ENCODE results near the gene PRAC2. TPM values are rescaled to one million over a fixed set of nuclear protein-coding genes. Genes with fewer than 3 reads are reported as not detected.

PRAC2 gene
- total and polyA plus RNA-seq, 4 donors: not detected

DNA sequence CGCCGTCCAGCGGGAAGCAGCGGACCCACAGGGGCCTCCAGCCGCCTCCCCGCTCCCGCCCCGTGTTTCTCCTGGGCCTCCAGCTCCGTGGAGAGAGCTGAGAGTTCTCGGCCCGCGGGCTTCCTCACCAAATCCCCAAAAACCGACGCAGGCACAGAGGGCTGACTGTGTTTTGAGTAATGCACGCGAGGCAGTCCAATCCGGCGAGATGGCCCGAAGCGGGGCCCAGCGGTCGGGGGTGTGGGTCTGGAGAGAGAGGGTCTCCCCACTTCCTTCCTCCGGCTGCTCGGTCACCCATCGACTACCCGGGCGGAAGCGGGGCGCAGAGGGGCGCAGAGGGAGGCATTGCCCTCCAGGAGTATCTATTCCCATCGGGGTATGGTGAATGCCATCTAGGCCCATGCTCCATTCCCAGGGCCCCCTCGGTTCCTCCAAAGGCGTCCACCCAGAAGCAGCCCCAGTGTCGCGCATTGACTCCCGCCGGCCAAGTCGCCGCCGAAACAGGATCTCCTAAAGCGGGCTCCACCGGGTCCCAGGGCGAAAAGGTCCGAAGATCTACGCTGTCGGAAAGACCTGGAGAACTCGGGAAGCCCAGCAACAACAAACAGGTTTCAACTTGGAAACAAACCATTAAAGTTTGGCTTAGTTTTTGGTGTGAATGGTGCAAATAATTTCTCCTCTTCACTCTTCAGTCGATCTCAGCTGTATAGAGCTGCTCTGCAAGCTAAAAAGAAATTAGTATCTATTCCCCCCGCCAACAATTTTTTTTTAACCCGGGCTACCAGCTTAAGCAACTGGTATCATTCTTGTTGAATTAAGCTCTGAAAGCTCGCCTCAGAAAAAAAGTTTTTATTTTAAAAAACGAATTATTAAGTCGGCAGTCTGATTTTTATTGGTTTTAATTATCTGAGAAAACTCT is 24.7 kb downstream of the PRAC2 start:
- Histone ChIP-seq H3K36me3 (ENCODE audit: control insufficient read depth, insufficient read depth, low read length) (no peaks in the 10 kb centered on the region), H3K27me3 (ENCODE audit: control insufficient read depth, insufficient read depth, low read length) (peaks cover 100% of the 10 kb centered on the region), H3K27ac (ENCODE audit: low read depth, low read length) (no peak overlapping the region), H3K9me3 (ENCODE audit: control insufficient read depth, insufficient read depth, low read length) (no peaks in the 10 kb centered on the region), H3K4me1 (ENCODE audit: control insufficient read depth, insufficient read depth, low read length) (peaks cover 2% of the 10 kb centered on the region), H3K4me3 (ENCODE audit: low read depth, low read length) (no peak overlapping the region)
- WGBS (ENCODE audit: insufficient coverage): under 1% methylated on average over 33 of the region's 53 CpGs
- DNase-seq (ENCODE audit: low read depth in 4 of 6, low spot score in 6 of 6): peak in 1 of 6 donors; percentile 50

DNA sequence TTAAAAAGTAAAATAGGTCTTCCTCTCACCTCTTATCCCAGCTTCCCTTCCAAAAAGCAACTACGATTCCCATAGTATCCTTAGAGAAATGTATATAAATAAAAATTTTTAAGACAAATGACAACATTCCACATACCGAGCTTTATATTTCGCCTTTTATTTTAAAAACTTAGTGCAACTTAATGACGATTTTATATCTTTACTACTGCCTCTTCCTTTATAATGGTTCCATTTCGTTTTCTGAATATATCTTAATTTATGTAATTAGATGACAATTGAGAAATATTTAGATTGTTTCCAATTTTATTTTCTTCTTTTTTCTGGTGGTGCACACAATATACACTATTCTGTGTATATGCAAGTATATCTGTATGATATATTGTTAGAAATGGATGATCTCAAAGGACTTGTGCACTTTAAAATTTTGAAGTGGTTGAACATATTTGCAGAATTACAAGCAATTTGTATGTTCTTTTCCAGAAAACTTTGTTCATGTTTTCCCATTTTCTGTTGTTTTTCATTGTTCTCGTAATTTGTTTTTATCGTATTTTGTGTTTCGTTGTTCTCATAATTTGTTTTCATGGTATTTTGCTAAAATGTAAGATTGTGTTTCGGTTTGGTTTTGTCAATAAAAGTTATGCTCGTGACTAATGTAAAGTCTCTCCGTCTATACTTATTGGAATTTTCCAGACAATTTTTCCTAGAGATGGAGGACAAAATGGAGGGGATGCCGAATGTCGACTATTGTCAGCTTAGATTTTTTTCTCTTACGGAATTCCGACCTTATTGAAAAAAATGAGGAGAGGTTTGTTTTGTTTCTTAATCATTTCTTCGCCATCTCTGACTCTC is 26.0 kb downstream of the PRAC2 start:
- Histone ChIP-seq H3K36me3 (ENCODE audit: control insufficient read depth, insufficient read depth, low read length) (no peaks in the 10 kb centered on the region), H3K9me3 (ENCODE audit: control insufficient read depth, insufficient read depth, low read length) (no peaks in the 10 kb centered on the region), H3K4me3 (ENCODE audit: low read depth, low read length) (no peak overlapping the region), H3K27me3 (ENCODE audit: control insufficient read depth, insufficient read depth, low read length) (peaks cover 100% of the 10 kb centered on the region), H3K4me1 (ENCODE audit: control insufficient read depth, insufficient read depth, low read length) (peaks cover 7% of the 10 kb centered on the region), H3K27ac (ENCODE audit: low read depth, low read length) (no peak overlapping the region)
- DNase-seq (ENCODE audit: low read depth in 4 of 6, low spot score in 6 of 6): peak in 1 of 6 donors; percentile 61
- 19% methylated on average over 4 of the region's 16 CpGs for WGBS (ENCODE audit: insufficient coverage)

DNA sequence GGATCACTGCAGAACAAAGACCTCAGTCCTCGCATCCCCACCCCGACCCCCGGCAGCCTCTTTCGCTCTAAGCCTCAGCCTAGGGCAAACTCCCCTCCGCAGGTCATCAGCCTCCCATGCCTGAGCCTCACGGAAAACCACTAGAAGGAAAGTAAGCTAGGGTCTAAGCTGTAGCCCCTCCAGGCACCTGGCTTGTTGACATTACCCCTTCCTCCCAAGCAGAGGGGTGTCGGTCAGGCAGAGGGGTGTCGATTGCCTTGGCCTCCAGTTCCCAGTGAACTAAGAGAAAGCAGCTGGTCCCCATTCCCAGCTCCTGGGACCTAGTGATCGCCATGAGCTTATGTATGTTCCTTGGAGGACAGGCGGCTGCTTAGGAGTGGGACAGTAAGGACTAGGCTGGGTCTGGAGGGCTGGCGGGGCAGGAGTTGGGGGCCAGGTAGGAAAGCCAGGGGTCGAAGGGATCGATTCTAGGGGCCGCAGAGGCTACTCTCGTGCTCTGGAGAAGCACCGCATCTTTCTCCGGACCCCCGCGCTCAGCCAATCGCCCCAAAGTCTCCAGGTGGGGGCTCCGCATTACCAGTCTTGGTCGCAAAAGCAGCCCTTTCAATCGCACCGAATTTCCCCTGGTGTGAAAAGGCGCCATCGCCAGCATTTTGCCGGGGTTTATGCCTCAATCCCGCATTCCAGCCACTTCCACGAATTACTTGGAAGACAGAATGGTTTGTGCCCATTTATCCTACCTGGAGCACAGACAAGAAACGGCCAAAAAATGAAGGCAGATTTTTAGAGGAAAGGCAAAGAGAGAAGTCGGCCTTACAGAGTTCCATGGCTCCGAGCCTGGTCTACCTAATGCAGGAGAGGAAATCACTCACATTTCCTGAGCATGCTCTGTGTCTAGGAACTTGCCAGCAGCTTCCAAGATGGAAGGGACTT is 26.9 kb downstream of the PRAC2 start:
- H3K36me3 ChIP-seq (ENCODE audit: control insufficient read depth, insufficient read depth, low read length): no peaks in the 10 kb centered on the region
- no peak for DNase-seq (ENCODE audit: low read depth in 4 of 6, low spot score in 6 of 6)
- no peak overlapping the region for H3K4me3 ChIP-seq (ENCODE audit: low read depth, low read length)
- peaks cover 10% of the 10 kb centered on the region for H3K4me1 ChIP-seq (ENCODE audit: control insufficient read depth, insufficient read depth, low read length)
- no peak overlapping the region for H3K27ac ChIP-seq (ENCODE audit: low read depth, low read length)
- peaks cover 100% of the 10 kb centered on the region for H3K27me3 ChIP-seq (ENCODE audit: control insufficient read depth, insufficient read depth, low read length)
- no peaks in the 10 kb centered on the region for H3K9me3 ChIP-seq (ENCODE audit: control insufficient read depth, insufficient read depth, low read length)
- WGBS (ENCODE audit: insufficient coverage): 4% methylated on average over 30 of the region's 32 CpGs

DNA sequence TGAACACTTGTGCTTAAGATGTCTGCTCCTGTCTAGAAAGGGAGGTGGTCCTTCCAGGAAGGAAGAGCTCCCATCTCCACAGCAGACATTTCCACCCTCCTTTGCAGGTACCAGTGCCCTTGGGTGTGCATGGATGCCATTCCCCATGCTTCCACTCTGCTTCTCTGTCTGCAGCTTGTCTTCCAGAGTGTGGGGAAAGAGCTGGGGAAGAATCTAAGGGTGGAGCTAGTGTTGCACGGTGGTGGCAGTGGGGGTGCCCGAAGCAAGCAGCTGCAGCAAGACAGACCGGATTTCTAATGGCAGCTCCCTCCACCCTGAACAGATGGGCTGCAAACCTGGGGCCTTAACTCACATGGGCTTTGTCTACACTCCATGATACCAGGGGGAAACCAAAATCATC is 28.2 kb downstream of the PRAC2 start:
- Histone ChIP-seq H3K4me1 (ENCODE audit: control insufficient read depth, insufficient read depth, low read length) (peaks cover 14% of the 10 kb centered on the region), H3K36me3 (ENCODE audit: control insufficient read depth, insufficient read depth, low read length) (no peaks in the 10 kb centered on the region), H3K9me3 (ENCODE audit: control insufficient read depth, insufficient read depth, low read length) (no peaks in the 10 kb centered on the region), H3K4me3 (ENCODE audit: low read depth, low read length) (no peak overlapping the region), H3K27me3 (ENCODE audit: control insufficient read depth, insufficient read depth, low read length) (peaks cover 100% of the 10 kb centered on the region), H3K27ac (ENCODE audit: low read depth, low read length) (no peak overlapping the region)
- whole genome bisulfite sequencing (ENCODE audit: insufficient coverage): 0% methylated on average over 3 of the region's 3 CpGs
- no peak for DNase-seq (ENCODE audit: low read depth in 4 of 6, low spot score in 6 of 6)

DNA sequence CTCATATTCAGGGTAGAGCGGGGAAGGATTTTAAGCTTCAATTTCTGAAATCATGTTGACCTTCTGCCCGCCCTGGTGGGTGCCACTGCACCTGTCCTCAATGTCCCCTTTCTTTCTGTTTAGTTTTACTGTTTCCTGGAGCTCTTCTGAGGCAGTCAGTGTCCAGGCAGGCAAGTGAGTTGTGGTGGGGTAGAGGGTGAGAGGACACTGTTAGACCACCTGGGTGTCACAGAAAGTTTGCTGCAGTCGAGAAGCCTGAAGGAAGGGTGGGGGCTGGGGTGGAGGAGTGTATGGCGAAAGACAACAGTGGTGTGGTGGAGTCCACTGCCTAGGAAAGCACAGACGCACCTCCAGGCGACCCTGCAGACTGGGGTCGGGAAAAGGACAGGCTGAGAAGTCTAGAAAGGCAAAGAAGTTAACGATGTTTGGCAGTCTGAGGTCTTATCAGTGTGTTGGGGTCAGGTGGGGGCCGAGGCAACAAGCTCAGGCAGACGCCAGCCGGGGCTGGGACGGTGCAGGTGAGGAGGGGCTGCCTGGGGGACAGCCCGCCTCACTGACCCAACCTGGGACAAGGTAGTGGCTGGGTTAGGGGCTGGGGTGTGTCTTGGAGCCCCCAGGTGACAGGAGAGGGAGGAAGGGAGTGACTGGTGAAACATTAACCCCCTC is 28.9 kb downstream of the PRAC2 start:
- Histone ChIP-seq H3K4me3 (ENCODE audit: low read depth, low read length) (no peak overlapping the region), H3K4me1 (ENCODE audit: control insufficient read depth, insufficient read depth, low read length) (peaks cover 17% of the 10 kb centered on the region), H3K9me3 (ENCODE audit: control insufficient read depth, insufficient read depth, low read length) (no peaks in the 10 kb centered on the region), H3K27ac (ENCODE audit: low read depth, low read length) (no peak overlapping the region), H3K36me3 (ENCODE audit: control insufficient read depth, insufficient read depth, low read length) (no peaks in the 10 kb centered on the region), H3K27me3 (ENCODE audit: control insufficient read depth, insufficient read depth, low read length) (peaks cover 100% of the 10 kb centered on the region)
- 2% methylated on average over 11 of the region's 13 CpGs for WGBS (ENCODE audit: insufficient coverage)
- no peak for DNase-seq (ENCODE audit: low read depth in 4 of 6, low spot score in 6 of 6)

DNA sequence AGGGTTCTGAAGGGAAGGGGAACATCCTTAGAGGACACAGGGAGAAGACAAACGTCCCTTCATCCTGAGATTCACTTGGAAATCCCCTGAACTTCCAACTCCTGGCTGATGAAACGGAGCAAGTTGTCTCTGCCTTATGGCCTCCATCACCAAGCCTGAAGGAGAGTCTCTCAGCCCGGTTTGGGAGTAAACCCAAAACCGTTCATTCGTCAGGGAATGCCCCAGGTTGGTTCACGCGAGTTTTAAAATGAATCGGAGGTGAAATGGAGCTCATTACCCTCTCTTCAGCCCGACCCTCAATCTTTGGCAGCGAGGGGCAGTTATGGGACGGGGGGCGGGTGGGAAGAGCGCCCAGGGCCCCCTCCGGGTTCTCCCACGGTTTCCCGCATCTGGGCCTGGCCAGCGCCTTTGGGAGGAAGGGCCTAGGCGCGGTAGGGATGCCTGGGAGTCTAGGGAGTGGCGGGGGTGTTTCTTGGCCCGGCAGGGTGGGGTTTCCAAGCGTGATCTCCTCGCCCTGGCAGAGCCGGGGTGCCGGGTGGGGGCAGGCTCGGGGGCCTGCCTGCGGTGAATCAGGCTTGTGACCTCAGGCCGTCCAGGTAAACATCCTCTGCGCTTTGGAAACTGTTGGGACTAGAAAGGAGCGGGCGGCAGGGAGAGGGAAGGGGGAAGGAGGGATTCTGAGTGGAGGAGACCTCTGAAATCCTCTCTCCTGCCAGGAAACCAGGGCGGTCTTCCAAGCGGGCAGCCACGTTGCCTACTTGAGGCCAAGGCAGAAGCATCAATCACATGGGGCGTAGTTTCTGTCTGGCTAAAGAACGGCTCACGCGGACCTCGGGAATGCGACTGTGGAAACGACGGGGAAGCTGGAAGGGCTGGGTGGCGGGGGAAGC is 29.7 kb downstream of the PRAC2 start:
- peaks cover 17% of the 10 kb centered on the region for H3K4me1 ChIP-seq (ENCODE audit: control insufficient read depth, insufficient read depth, low read length)
- H3K27ac ChIP-seq (ENCODE audit: low read depth, low read length): no peak overlapping the region
- H3K4me3 ChIP-seq (ENCODE audit: low read depth, low read length): no peak overlapping the region
- no peak for DNase-seq (ENCODE audit: low read depth in 4 of 6, low spot score in 6 of 6)
- 3% methylated on average over 37 of the region's 43 CpGs for WGBS (ENCODE audit: insufficient coverage)
- H3K9me3 ChIP-seq (ENCODE audit: control insufficient read depth, insufficient read depth, low read length): no peaks in the 10 kb centered on the region
- peaks cover 100% of the 10 kb centered on the region for H3K27me3 ChIP-seq (ENCODE audit: control insufficient read depth, insufficient read depth, low read length)
- H3K36me3 ChIP-seq (ENCODE audit: control insufficient read depth, insufficient read depth, low read length): no peaks in the 10 kb centered on the region

DNA sequence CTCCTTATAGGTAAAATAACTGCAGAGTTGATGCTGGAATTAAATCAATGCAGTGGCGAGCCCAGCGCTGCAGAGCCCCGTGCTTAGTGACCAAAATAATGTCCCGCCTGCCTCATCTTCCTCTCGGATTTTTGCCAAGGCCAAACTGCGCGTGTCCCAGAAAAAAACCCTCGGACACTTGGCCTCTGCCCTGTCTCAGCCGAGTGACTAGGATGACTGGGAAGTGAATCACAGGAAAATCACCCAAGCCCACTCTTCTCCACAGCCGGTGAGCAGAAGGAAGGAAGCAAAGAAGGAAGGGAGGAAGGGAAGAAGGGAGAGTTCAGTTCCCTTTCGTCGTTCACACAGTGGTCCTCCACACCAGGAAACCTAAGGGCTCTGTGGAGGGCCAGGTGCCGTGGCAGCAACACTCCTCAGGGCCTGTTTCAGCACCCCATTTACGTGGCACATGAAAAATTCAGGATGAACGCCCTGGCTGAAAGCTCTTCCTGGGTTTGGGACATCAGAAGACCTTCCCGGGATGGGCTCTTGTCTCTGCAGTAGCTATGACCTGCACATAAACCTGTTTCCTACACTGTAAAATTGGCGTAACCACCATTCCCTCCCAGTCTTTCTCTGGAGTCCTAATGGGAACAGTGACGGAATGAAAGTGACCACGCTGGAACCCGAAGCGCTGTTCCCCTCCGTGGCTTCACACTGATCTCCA is 31.0 kb downstream of the PRAC2 start:
- Histone ChIP-seq H3K4me3 (ENCODE audit: low read depth, low read length) (no peak overlapping the region), H3K4me1 (ENCODE audit: control insufficient read depth, insufficient read depth, low read length) (peaks cover 17% of the 10 kb centered on the region), H3K9me3 (ENCODE audit: control insufficient read depth, insufficient read depth, low read length) (no peaks in the 10 kb centered on the region), H3K36me3 (ENCODE audit: control insufficient read depth, insufficient read depth, low read length) (no peaks in the 10 kb centered on the region), H3K27ac (ENCODE audit: low read depth, low read length) (no peak overlapping the region), H3K27me3 (ENCODE audit: control insufficient read depth, insufficient read depth, low read length) (peaks cover 97% of the 10 kb centered on the region)
- no peak for DNase-seq (ENCODE audit: low read depth in 4 of 6, low spot score in 6 of 6)
- 4% methylated on average over 17 of the region's 22 CpGs for WGBS (ENCODE audit: insufficient coverage)
